ENCODE results near the gene KDM1B.

KDM1B gene

DNA sequence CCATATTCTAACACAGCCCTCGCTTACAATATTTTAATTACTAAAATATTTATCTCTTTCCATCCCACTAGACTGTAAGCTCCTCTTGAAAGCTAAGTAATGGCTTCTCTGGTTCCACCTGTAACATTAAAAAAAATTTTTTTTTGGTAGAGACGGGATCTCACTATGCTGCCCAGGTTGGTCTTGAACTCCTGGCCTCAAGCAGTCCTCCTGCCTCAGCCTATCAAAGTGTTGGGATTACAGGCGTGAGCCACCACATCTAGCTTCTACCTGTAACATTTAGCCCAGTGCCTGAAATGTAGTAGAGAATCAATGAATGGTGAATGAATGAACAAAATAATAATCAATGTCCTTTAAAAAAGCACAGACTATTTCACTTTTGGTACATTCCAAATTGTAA, 80.3 kb downstream of the KDM1B start:
- no peak for DNase-seq

DNA sequence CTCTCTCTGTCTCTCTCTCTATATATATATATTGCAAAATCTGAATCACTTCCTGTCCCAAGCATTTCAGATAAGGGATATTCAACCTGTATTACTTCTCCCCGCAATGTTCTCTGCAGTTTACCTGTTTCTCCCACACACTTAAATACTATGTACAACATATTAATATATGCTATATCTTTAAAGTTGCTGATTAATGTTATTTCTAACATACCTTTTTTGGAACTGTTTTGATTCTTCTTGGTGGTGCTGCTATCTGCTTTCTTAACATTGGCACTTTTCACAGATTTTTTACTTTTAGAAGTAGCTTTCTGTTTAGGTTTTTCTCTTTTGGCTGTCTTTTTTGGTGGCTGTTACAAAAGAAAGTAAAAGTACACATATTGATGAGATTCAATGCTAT, 81.9 kb downstream of the KDM1B start:
- no peak for DNase-seq

DNA sequence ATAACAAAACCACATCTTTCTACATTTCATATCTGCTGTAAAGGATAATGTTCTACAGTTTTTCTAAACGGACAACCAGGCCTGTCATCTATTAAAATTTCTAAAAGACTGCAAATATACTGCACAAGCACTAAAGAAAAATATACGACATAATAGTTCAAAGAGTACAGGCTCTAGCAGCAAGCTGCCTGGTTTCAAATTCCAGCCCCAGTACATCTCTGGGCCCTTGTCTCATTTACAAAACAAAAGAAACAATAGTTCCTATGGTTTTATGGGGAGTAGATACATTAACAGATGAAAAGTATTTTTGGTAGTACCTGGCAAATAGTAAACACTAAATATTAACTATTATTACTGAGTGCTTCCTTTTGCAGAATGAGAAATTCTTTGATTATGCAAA, 85.0 kb downstream of the KDM1B start:
- no peak for DNase-seq

DNA sequence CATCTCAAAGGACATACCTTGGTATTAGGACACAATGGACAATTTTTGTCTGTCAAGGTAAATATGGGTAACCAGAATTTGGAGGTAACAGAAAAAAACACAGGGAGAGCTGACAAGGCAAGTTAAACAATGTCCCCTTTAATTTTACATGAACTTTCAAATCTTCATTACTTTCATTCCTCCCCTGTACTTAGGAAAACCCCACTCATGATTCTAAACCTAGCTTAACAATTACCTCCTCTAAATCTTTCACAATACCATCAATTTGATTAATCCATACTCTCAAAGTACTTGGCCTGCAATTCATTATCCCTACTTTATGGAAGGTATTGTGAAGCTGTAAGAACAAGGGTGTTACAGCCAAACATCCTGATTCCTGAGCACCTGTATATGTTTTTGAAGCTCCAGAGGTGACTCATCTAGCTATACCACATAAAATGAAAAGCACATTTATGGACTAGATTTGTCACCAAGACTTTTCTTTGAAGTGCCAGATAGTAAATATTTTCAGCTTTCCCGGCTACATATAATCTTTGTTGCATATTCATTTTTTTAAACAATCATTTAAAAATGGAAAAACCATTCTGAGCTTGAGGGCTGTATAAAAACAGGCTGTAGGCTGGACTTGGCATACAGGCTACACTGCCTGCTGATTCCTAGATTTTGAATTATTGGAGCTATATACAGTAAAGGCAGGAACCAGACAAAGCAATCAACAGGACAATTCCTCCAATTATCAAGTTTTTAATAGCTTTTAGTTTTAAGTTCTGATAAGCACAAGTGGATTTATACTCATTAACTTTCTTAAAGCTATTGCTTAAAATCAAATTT, 86.2 kb downstream of the KDM1B start:
- no peak for DNase-seq

DNA sequence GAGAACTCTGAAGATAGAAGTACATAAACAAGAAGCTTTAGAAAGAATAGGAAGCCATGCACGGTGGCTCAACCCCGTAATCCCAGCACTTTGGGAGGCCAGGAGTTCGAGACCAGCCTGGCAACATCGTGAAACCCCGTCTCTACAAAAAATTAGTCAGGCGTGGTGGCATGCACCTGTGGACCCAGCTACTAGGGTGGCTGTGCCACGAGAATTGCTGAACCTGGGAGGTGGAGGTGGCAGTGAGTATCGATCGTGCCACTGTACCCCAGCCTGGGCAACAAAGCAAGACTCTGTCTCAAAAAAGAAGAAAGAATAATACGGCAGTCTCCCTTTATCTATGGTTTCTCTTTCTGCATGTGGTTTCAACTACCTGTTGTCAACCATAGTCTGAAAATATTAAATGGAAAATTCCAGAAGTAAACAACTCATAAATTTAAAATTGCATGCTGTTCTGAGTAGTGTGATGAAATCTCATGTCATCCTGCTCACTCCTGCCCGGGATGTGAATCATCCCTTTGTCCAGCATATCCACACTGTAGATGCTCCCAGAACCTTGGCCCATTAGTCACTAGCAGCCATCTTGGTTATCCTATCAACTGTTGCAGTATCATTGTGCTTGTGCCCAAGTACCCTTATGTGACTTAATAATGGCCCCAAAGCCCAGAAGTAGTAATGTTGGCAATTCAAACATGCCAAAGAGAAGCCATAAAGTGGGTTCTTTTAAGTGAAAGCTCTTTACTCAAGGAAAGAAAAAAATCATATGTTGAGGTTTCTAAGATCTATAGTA, 87.0 kb downstream of the KDM1B start:
- no peak for DNase-seq

DNA sequence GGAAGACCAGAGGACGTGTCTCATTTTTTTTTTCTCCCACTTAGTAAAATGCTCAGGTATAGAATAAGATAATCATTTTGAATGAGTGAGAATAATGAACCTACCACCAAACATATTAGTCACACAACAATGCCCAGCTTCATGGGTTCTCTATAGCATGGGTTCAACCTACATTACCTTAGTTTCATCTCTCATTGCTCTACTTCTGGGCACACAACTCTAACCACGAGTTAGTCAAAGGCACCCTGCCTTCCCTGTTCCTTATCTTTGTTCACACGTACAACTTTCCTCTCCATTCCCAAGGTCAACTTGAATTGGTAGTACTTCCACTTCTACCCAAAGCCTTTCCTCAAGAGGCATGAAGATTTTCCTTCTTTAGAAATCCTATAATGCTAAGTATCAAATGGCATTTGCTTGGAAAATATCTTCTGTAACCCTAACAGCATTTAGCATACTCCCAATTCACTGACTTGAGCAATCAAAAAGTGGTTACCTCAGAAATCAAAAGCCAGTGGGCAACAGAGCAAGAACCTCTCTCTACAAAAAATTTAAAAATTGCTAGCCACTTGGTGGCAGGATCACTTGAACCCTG, 88.2 kb downstream of the KDM1B start:
- no peak for DNase-seq

DNA sequence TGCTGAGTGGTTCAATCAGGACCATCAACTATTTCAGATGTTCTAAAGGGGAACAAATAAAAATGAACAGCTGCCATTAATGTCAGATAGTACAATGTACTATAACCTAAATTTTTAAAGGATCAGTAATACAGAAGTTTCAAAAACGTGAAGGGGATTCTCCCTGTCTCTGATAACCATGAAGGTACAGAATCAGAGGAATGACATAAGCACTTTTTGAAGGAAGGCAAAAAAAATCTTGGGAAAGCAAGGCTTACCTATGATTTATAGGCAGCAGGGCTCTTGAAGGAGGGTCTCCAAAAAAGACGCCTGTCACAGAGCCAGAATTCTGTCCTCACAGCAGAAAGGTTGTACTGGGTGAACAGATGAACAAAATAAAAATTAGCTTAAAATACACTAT, 89.0 kb downstream of the KDM1B start:
- DNase-seq: no peak

DNA sequence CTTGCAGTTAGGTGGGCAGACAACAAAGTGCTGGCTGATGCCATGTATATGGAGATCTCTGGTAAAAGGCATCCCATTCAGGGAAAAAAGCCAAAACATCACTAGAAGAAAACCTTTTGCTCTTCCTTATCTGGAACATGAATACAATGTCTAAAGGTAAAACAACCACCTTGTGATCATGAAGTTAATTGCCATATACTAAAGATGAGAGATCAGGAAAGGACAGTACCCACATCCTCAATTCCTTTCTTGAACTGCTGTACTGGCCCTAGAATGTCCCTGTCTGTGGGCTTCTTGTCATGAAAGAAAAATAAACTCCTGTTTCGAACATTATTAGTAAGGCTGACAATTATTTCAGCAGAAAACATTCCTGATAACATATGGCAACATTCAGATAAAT, 89.9 kb downstream of the KDM1B start:
- DNase-seq: no peak

DNA sequence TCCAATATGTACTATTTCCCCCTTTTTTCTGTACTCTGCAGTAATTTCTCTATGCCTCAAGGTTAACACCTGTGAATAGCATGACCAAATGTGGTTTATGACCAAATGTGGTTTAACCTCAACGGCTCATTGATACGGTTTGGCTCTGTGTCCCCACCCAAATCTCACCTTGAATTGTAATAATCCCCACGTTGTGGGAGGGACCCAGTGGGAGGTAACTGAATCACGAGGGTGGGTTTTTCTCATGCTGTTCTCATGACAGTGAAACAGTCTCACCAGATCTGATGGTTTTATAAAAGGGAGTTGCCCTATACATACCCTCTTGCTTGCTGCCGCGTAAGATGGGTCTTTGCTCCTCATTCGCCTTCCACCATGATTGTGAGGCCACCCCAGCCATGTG, 90.4 kb downstream of the KDM1B start:
- DNase-seq: peak; percentile 59

DNA sequence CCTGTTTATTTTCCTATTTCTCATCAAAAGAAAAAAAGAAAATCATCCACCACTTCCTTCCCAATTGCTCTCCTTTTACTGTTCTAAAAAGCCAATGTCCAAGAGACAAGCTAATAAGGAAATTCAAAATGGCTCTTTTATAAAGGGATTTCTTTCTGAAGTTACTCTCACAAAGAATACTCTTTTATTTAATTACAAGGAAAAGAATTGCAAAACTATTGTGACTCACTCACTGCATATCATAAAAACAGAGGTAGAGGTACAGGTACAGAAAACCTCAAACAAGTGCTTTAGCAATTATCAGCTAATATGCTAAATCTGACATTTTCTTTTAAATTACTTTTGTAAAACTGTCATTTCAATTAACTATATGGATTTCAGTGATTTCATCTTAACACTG, 91.0 kb downstream of the KDM1B start:
- no peak for DNase-seq

DNA sequence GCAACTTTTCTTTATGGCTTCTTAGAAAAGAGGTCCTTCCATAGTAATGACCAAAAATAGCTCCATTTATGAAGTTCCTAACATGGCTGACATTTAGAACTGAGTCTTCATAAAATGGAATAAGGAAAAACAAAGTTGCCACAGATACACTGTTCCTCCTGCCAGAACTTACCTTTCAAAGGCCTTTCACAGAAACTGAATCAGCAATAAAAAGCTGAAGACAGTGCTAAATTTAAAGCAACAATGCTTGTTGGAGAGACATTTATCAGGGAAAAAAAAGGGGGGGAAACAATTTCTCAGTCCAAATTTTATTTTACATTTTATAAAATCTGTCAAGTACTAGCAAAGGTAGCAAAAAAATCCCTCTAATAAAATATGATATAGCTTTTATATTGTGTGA, 91.8 kb downstream of the KDM1B start:
- no peak for DNase-seq

DNA sequence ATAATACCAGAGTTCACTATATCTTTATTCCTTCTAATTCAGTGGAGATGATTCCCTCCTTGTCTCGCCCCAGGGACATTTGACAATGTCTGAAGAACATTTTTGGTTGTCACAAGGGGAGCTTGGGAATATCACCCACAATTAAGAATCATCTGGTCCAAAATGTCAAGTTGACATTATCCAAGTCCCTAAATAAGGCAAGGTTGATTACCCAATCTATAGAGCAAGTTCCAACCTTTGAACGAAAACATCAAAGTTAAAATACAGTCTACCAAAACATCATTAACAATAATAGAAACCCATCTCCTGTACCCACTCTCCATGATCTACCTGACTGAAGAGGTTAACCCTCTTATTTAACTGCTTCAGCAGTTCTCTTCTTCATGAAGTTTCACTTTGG, 93.5 kb downstream of the KDM1B start:
- DNase-seq: no peak

DNA sequence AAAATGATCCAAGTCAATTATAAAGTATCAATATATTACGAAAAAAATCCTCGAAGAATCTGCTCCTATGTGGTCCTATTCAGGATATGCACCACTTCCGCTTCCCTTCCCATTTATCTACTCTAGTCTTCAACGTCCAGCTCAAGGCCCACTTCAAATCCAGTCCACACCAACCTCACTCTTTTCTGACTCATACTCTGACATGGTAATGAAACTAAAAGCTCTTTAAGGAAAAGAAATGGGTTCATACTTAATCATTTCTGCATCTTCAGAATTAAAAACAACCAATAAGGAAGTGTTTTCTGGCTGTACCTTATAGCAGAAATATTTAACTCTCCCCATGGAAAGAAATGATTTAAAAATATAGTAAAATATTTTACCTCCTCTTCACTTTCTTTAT, 94.0 kb downstream of the KDM1B start:
- no peak for DNase-seq

DNA sequence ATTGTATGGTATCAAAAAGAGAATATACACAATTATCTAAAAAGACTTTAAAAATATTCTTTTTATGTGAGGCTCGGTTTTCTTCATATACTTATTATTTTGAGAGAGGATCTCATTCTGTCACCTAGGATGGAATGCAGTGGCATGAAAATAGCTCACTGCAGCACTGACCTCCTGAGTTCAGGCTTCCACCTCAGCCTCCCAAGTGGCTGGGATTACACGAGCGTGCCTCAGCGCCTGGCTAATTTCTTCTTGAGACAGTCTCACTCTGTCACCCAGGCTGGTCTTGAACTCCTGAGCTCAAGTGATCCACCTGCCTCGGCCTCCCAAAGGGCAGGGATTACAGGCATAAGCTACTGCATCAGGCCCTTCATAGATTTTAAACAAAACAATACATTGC, 98.4 kb downstream of the KDM1B start:
- DNase-seq: no peak

DNA sequence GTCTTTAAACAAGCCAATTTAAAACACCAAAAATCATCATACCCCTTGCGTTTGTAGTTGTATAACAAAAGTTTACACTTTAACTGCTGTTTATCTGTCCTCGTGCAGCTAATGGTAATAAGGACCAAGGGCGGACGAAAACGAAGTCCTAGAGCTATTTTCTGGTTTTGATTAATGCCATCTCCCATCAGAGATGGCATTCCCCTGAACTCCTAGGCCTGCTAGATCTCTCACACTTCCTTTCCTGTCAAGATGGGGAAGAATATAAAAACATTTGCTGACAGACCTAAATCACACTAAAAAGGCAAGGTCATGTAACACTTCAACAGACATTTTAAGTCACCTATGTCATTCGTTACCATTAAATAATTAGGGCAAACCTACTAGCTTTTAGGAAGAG, 99.6 kb downstream of the KDM1B start:
- no peak for DNase-seq

DNA sequence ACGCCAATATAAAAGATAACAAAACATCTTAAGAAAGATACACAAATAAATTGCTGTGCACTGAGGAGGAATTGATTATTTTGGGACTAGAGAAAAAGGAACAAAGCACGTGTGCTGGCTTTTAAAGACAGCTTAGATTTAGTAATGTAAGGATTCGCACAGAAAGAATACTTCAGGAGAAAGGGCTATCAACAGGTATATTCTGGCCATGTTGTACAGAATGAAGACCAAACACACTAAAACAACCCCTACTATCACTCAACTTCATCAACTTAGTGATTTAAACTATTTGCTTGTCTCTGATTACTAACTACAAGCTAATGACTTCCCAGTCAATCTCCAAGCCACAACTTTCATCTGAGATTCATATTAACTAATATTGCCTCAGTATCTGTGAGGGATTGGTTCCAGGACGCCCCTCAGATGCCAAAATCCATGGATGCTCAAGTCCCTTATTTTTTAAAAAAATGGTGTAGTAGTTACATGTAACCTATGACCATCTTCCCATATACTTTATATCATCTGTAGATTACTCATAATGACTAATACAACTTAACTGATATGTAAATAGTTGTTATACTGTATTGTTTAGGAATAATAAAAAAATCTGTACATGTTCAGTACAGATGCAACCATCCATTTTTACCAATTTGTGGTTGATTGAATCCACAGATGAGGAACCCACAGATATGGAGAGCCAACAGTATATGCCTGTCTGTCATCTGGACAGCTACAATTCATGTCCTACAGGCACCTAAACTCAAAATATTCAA, 104.6 kb downstream of the KDM1B start:
- DNase-seq: no peak

DNA sequence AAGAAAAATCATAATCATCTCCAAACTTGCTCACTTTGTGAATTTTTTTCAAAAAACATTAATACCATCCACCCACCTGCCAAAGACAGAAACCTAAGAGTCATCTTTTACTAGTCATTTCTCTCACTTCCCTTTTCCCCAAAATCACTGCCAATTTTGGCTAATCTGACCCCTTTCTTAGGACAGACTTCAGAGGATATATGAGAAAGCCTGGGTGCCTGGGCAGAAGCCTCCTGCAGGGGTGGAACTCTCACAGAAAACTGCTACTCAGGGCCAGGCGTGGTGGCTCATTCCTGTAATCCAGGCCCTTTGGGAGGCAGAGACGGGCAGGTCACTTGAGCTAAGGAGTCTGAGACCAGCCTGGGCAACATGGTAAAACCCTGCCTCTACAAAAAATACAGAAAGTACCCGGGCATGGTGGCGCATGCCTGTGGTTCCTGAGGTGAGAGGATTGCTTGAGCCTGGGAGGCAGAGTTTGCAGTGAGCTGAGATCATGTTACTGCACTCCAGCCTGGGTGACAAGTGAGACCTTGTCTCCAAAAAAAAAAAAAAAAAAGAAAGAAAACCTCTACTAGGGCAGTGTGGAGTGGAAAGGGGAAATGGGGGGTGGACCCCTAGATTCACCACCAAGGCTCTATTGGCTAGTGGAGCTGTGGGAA, 105.4 kb downstream of the KDM1B start:
- DNase-seq: peak; percentile 54

DNA sequence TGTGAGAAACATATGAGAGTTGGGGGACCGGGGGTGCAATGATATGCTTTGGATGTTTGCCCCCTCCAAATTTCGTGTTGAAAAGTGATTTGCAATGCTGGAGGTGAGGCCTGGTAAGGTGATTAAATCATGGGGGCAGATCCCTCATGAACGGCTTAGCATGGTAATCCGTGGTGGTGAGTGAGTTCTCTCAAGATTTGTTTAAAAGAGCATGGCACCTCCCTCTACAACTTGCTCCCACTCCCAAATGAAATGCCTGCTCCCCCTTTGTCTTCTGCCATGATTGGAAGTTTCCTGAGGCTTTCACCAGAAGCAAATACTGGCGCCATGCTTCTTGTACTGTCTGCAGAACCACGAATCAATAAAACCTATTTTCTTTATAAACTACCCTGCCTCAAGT, 106.7 kb downstream of the KDM1B start:
- DNase-seq: no peak

DNA sequence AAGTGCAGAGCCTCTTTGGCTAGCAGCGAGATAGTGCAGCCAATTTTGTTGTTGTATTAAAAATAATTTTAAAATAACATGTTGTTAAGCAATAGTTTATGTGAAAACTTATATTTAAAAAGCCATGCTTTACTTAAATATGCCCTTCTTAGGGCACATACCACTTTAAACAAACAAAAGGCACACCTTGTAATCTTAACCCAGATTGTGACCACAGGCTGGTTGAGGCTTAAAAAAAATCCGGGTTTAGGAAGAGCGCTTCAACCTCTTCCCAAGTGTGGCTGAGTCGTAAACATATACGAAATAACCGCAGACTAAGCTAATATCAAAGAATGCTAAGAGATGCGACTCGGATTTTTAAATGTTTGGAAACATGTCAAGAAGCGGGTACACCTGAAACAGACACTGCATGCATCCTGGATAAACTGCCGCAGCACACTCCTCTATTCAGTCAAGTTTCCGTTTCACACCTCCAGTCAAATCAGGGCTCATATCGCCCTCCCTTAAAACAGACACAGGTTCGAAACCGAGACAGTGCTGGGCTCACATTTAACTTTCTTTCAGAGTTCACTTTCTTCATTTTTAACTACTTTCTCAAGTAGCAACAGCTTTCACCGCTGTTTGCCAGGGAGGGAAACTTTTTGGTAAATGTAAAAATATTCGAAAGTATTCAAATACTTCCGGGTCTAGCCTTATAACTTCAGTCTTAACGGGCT, 107.6 kb downstream of the KDM1B start:
- DNase-seq: peak; percentile 63

DNA sequence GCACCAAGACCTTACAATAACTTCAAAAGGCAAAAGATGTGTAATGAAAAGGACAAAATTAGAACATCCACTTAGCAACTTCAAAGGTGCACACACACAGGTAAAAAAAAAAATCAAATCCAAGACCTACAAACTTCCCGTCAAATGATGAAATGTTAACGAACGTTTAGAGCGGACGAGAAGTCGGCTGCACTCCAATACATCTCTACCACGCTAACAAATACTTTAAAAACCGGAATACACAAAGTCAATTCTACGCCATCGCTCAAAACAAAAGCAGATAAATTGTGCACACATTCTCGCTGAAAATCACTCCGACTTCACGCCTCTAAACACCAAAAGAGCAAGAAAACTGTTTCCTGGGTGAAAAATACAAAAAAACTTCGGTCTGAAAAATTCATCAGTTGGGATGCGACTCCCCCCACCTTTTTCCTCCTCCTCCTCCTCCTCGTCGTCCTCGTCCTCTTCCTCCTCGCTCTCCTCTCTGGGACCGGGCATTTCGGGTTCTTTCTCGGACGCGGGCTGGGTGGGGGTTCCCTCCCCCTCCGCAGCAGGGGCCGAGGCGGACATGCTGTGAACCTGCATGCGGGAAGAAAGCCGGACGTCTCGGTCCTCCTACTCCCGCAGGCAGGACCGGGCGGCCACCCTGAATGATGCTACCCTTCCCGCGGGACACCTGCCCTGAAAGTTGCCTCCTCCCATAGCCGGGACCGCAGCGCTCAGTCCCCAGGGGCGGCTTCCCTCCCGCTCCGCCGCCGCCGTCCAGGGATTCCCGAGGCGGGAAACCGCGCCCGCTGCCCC, 108.4 kb downstream of the KDM1B start:
- peak; percentile 49 for DNase-seq
